H1 (cell line): ENCODE data around the gene TNFRSF18. TPM values are rescaled to one million over a fixed set of nuclear protein-coding genes. Genes with fewer than 3 reads are reported as not detected.

Experiments
- CTCF ChIA-PET: fragments of 300-600 bp; sonication (Branson Sonifier 250); formaldehyde crosslinking; loops from one replicate; lab custom pipeline; 2021; ENCODE audit not compliant: partially characterized antibody; lab: Charles Lee
- POLR2A ChIA-PET: fragments of 300-600 bp; sonication (Branson Sonifier 250); formaldehyde crosslinking; loops from one replicate; lab custom pipeline; 2021; ENCODE audit warnings: inconsistent platforms; ENCODE audit not compliant: partially characterized antibody; lab: Charles Lee
- DNase-seq, 2 experiments: peaks; one replicate each; pipeline versions ENCODE4 v3.0.0 to v3.0.0-alpha.2; 2010 to 2022; ENCODE audit warnings: low spot score in 2 of 2, low read depth in 1 of 2, mixed read lengths in 1 of 2
- FAIRE-seq: peaks from 2 replicates; lab custom pipeline; 2011; peaks lifted over from hg19 to GRCh38; lab: Jason Lieb, UNC
- H2AFZ ChIP-seq: 2 replicates; pipeline ENCODE4 v1.8.1; 2012; ENCODE audit warnings: low read length, inconsistent platforms
- H2AK5ac ChIP-seq: 2 replicates; pipeline ENCODE4 v1.6.1; 2013; ENCODE audit warnings: low read depth, low read length
- H2BK120ac ChIP-seq: replicated peaks from 2 replicates; pipeline ENCODE3; 2013; ENCODE audit warnings: low read depth, low read length, inconsistent platforms
- H2BK12ac ChIP-seq: 2 replicates; pipeline ENCODE4 v1.6.1; 2013; ENCODE audit warnings: low read depth, low read length
- H2BK15ac ChIP-seq: 2 replicates; pipeline ENCODE4 v1.6.1; 2013; ENCODE audit warnings: low read length
- H2BK20ac ChIP-seq: 2 replicates; pipeline ENCODE4 v1.6.1; 2013; ENCODE audit warnings: low read length
- H2BK5ac ChIP-seq: 2 replicates; pipeline ENCODE4 v1.6.1; 2013; ENCODE audit warnings: low read depth, low read length
- H3K14ac ChIP-seq: 2 replicates; pipeline ENCODE4 v1.6.1; 2013; ENCODE audit warnings: inconsistent platforms; ENCODE audit not compliant: insufficient read length
- H3K18ac ChIP-seq: 2 replicates; pipeline ENCODE4 v1.6.1; 2013; ENCODE audit warnings: low read length; ENCODE audit errors: extremely low read depth
- H3K23ac ChIP-seq: 2 replicates; pipeline ENCODE4 v1.6.1; 2013; ENCODE audit warnings: inconsistent platforms; ENCODE audit not compliant: insufficient read length
- H3K23me2 ChIP-seq: 2 replicates; pipeline ENCODE4 v1.6.1; 2013; ENCODE audit warnings: low read depth, low read length
- H3K27ac ChIP-seq: 2 replicates; pipeline ENCODE4 v1.6.1; 2011; ENCODE audit warnings: low read depth, low read length, inconsistent platforms
- H3K27me3 ChIP-seq, 4 experiments: replicated peaks in 1 of 4; 1 replicate in 1 of 4; 2 replicates in 3 of 4; pipeline versions ENCODE4 v1.6.1 to v1.8.1; 2011 to 2013; ENCODE audit warnings: low read length in 3 of 4, mild to moderate bottlenecking in 3 of 4, inconsistent platforms in 2 of 4, mixed read lengths in 2 of 4, moderate library complexity in 1 of 4; ENCODE audit not compliant: control insufficient read depth in 3 of 4, insufficient read depth in 3 of 4; ENCODE audit errors: extremely low read depth in 1 of 4
- H3K36me3 ChIP-seq, 4 experiments: 2 replicates each; pipeline versions ENCODE4 v1.6.1 to v1.8.1; 2011 to 2013; ENCODE audit warnings: mild to moderate bottlenecking in 4 of 4, low read length in 3 of 4, moderate library complexity in 2 of 4, control low read depth in 1 of 4, inconsistent platforms in 1 of 4; ENCODE audit not compliant: insufficient read depth in 4 of 4, control insufficient read depth in 2 of 4
- H3K4ac ChIP-seq: replicated peaks from 2 replicates; pipeline ENCODE3; 2013; ENCODE audit warnings: low read length, low read depth, mixed read lengths, inconsistent platforms; ENCODE audit not compliant: insufficient read length
- H3K4me1 ChIP-seq, 4 experiments: replicated peaks in 1 of 4; 1 replicate in 1 of 4; 2 replicates in 3 of 4; pipeline versions ENCODE4 v1.6.1 to v1.8.1; 2011 to 2013; ENCODE audit warnings: low read length in 3 of 4, inconsistent platforms in 2 of 4, mixed read lengths in 1 of 4; ENCODE audit not compliant: insufficient read depth in 4 of 4, control insufficient read depth in 3 of 4
- H3K4me2 ChIP-seq, 2 experiments: 2 replicates each; pipeline versions ENCODE4 v1.6.1 to v1.8.1; 2011 to 2013; ENCODE audit warnings: low read depth in 2 of 2, low read length in 2 of 2, control low read depth in 1 of 2, inconsistent platforms in 1 of 2, mild to moderate bottlenecking in 1 of 2; ENCODE audit not compliant: insufficient read depth in 1 of 2
- H3K4me3 ChIP-seq, 4 experiments: fragments of 200-600, 300-600 bp in 1 of 4; sonication (generic), shearing (Covaris generic), sonication (Bioruptor Twin) in 1 of 4; 2 replicates each; pipeline versions ENCODE4 v1.5.1 to v1.8.1; 2011 to 2016; ENCODE audit warnings: low read length in 4 of 4, low read depth in 3 of 4, control low read depth in 2 of 4, inconsistent platforms in 2 of 4, mild to moderate bottlenecking in 2 of 4, mixed read lengths in 1 of 4, moderate library complexity in 1 of 4; ENCODE audit not compliant: insufficient read depth in 2 of 4; ENCODE audit errors: extremely low read depth in 1 of 4
- H3K56ac ChIP-seq: replicated peaks from 2 replicates; pipeline ENCODE3; 2013; ENCODE audit warnings: low read depth, mild to moderate bottlenecking, mixed read lengths, low read length, inconsistent platforms; ENCODE audit not compliant: insufficient read length
- H3K79me1 ChIP-seq: 2 replicates; pipeline ENCODE4 v1.6.1; 2013; ENCODE audit warnings: low read depth, low read length, control low read depth
- H3K79me2 ChIP-seq, 2 experiments: 2 replicates each; pipeline versions ENCODE4 v1.6.1 to v1.8.1; 2012 to 2013; ENCODE audit warnings: low read length in 2 of 2, mild to moderate bottlenecking in 2 of 2, inconsistent platforms in 1 of 2; ENCODE audit not compliant: insufficient read depth in 2 of 2, control insufficient read depth in 1 of 2
- H3K9ac ChIP-seq, 4 experiments: replicated peaks in 1 of 4; 1 replicate in 1 of 4; 2 replicates in 3 of 4; pipeline versions ENCODE4 v1.6.1 to v1.8.1; 2011 to 2013; ENCODE audit warnings: low read depth in 3 of 4, low read length in 3 of 4, control low read depth in 2 of 4, mild to moderate bottlenecking in 2 of 4, moderate library complexity in 2 of 4, inconsistent platforms in 1 of 4; ENCODE audit errors: extremely low read depth in 1 of 4
- H3K9me3 ChIP-seq, 2 experiments: 2 replicates each; pipeline versions ENCODE4 v1.6.1 to v1.8.1; 2012 to 2013; ENCODE audit warnings: mild to moderate bottlenecking in 2 of 2, moderate library complexity in 2 of 2, control low read depth in 1 of 2, inconsistent platforms in 1 of 2, low read depth in 1 of 2, low read length in 1 of 2, mixed read lengths in 1 of 2; ENCODE audit not compliant: insufficient read depth in 2 of 2
- H4K20me1 ChIP-seq, 2 experiments: replicated peaks in 1 of 2; 2 replicates each; pipeline versions ENCODE3 to v1.8.1; 2011 to 2013; ENCODE audit warnings: inconsistent platforms in 2 of 2, low read length in 2 of 2, mild to moderate bottlenecking in 1 of 2; ENCODE audit not compliant: insufficient read depth in 2 of 2, control insufficient read depth in 1 of 2
- H4K5ac ChIP-seq: 2 replicates; pipeline ENCODE4 v1.6.1; 2013; ENCODE audit warnings: low read length, low read depth, mixed read lengths, inconsistent platforms; ENCODE audit not compliant: insufficient read length
- H4K8ac ChIP-seq: 2 replicates; pipeline ENCODE4 v1.8.0; 2013; ENCODE audit warnings: mild to moderate bottlenecking, moderate library complexity, low read length, inconsistent platforms; ENCODE audit not compliant: insufficient read depth; ENCODE audit errors: extremely low read depth
- H4K91ac ChIP-seq: replicated peaks from 2 replicates; pipeline ENCODE3; 2013; ENCODE audit warnings: low read length, mixed read lengths, inconsistent platforms; ENCODE audit not compliant: insufficient read length
- CHD2 ChIP-seq: IDR thresholded peaks from 2 replicates; pipeline ENCODE4 v1.6.1; 2012; ENCODE audit warnings: low read length, improper control_type of control experiment
- RXRA ChIP-seq: IDR thresholded peaks from 2 replicates; pipeline ENCODE4 v1.6.1; 2011; ENCODE audit warnings: low read depth, mild to moderate bottlenecking, low read length, moderate library complexity; ENCODE audit not compliant: insufficient read depth
- SIRT6 ChIP-seq: IDR thresholded peaks from one replicate; pipeline ENCODE4 v1.7.1; 2012; ENCODE audit warnings: low read length, inconsistent platforms
- WGBS, 2 experiments: shearing (Covaris generic) in 1 of 2; methylation state at CpG; one replicate each; pipeline versions ENCODE4 v1.1.6 to v1.1.7; 2013 to 2015; ENCODE audit warnings: low lambda C conversion rate in 2 of 2, mixed read lengths in 2 of 2, inconsistent platforms in 1 of 2, low coverage in 1 of 2, missing lambda C conversion rate in 1 of 2; ENCODE audit not compliant: insufficient replicate concordance in 2 of 2, insufficient coverage in 1 of 2, insufficient read length in 1 of 2; ENCODE audit errors: extremely low coverage in 1 of 2, missing lambda C conversion rate in 1 of 2; 5-methylcytosine and 5-hydroxymethylcytosine counted together
- polyA plus RNA-seq, 7 experiments: library from polyadenylated mRNA; depleted of rRNA in 3 of 7; stranded (reverse) in 5 of 7; unstranded in 2 of 7; fragments of >200 nt in 5 of 7; fragments of 200-250 nt in 2 of 7; gene quantifications; 1 replicate in 5 of 7; 2 replicates in 1 of 7; 4 replicates in 1 of 7; pipeline versions ENCODE4 v1.2.1 to v1.2.3, GENCODE V29; 2011 to 2013; ENCODE audit warnings: missing spikeins in 2 of 7, mixed read lengths in 2 of 7
- total RNA-seq: library from RNA; stranded (reverse); fragmentation: NEBNext Ultra II Directional; extraction: Animal tissue kit (Norgen Biotek cat#: 25700); gene quantifications from 2 replicates; pipeline ENCODE4 v1.2.1, GENCODE V29; 2021

The TNFRSF18 gene
- total and polyA plus RNA-seq, 2 of the 8 experiments (the other 6 are each of a cell fraction or from before 2014, with no cell fraction given): 1.5 to 2.5 TPM

- no peak overlapping the region for H2BK5ac ChIP-seq
- H3K79me1 ChIP-seq: peaks cover 5% of the 10 kb centered on the region; the same call in 1 of the 2 replicates
- no peak overlapping the region for H4K91ac ChIP-seq
- no peak overlapping the region for H3K56ac ChIP-seq
- no peak overlapping the region for H3K18ac ChIP-seq
- CTCF ChIA-PET: interaction anchor here (1.1 to 2.3 kb wide), 4 partner anchors 13 to 96 kb away, joined by 3 to 9 read pairs (median 6); no protein-coding TSS in a partner anchor
- no peak overlapping the region; the same call in 1 of the 2 replicates for H4K8ac ChIP-seq
- no peak overlapping the region for H2BK15ac ChIP-seq
- H3K23ac ChIP-seq: no peak overlapping the region
- H3K4me1 ChIP-seq: no peaks in the 10 kb centered on the region; a peak in 1 of 7 replicates
- H3K14ac ChIP-seq: no peak overlapping the region
- H2AK5ac ChIP-seq: no peak overlapping the region
- H2BK12ac ChIP-seq: no peak overlapping the region
- H3K36me3 ChIP-seq: peaks cover 2 to 30% (median 11%) of the 10 kb centered on the region in 4 experiments; a peak in 7 of 8 replicates
- H3K4me3 ChIP-seq: no peak overlapping the region
- no peak for FAIRE-seq
- H3K27ac ChIP-seq: no peak overlapping the region
- no peaks in the 10 kb centered on the region for H3K79me2 ChIP-seq
- WGBS, 2 experiments: 95% methylated on average over 50 of the region's 52 CpGs; no CpG with 5 or more reads in 1 of the 2 experiments
- H4K5ac ChIP-seq: no peak overlapping the region
- no peak overlapping the region for H3K4me2 ChIP-seq
- no peaks in the 10 kb centered on the region for H3K9me3 ChIP-seq
- no peak overlapping the region for H3K9ac ChIP-seq
- POLR2A ChIA-PET: interaction anchor here (4.3 kb wide), 1 partner anchor 9 kb away, joined by 15 read pairs; no protein-coding TSS in a partner anchor
- no peaks in the 10 kb centered on the region for H3K23me2 ChIP-seq
- TF ChIP-seq SIRT6 (no peak), CHD2 (no peak), RXRA (no peak)
- TF ChIP-seq, all 59 proteins: peak for 0
- no peaks in the 10 kb centered on the region for H3K27me3 ChIP-seq
- H4K20me1 ChIP-seq: peaks cover 3 to 13% of the 10 kb centered on the region in 2 experiments
- H2BK120ac ChIP-seq: no peak overlapping the region
- no peak for DNase-seq
- no peak overlapping the region for H2BK20ac ChIP-seq
- no peak overlapping the region for H3K4ac ChIP-seq
- no peak overlapping the region for H2AFZ ChIP-seq
Measured at GRCh38 chr1:1217621-1218523, 11.5 kb upstream of the TNFRSF18 start.
